ENCODE results near the gene NSF.
"Not testable (repeated sequence)": the region's sequence is repeated elsewhere in the genome, so short reads cannot be mapped to it uniquely, and the experiment has no call there.

- TF ChIP-seq, protein P1, sequence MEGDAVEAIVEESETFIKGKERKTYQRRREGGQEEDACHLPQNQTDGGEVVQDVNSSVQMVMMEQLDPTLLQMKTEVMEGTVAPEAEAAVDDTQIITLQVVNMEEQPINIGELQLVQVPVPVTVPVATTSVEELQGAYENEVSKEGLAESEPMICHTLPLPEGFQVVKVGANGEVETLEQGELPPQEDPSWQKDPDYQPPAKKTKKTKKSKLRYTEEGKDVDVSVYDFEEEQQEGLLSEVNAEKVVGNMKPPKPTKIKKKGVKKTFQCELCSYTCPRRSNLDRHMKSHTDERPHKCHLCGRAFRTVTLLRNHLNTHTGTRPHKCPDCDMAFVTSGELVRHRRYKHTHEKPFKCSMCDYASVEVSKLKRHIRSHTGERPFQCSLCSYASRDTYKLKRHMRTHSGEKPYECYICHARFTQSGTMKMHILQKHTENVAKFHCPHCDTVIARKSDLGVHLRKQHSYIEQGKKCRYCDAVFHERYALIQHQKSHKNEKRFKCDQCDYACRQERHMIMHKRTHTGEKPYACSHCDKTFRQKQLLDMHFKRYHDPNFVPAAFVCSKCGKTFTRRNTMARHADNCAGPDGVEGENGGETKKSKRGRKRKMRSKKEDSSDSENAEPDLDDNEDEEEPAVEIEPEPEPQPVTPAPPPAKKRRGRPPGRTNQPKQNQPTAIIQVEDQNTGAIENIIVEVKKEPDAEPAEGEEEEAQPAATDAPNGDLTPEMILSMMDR (IDR thresholded peaks at IDR 0.05; ENCODE audit: low read depth, low read length, poor library complexity, severe bottlenecking), result not testable (repeated sequence)
- TF ChIP-seq EZH2phosphoT487 (IDR thresholded peaks at IDR 0.05; ENCODE audit: borderline replicate concordance, low read length), result not testable (repeated sequence)
These were observed 80.3 kb downstream of the NSF start for GRCh38 chr17:46670789-46671188.
